IMR-90 (cell line): ENCODE results near the gene RAP1GAP. TPM values are rescaled to one million over a fixed set of nuclear protein-coding genes. Genes with fewer than 3 reads are reported as not detected.

ENCODE experiments used
- ATAC-seq: fragments of 200-7000 bp; cut with Tn5 transposase; 2 replicates; pipeline ENCODE4 v1.9.1; 2020; ENCODE audit warnings: low read depth, mild to moderate bottlenecking, moderate library complexity
- BruUV-seq: library from RNA; stranded (reverse); fragments of 400-500 nt; replicated peaks from 2 replicates; lab custom pipeline; 2021; lab: Mats Ljungman, UMichigan
- CTCF ChIA-PET: fragments of 300-600 bp; formaldehyde crosslinking; extraction: SDS; loops from one replicate; lab custom pipeline; 2021; ENCODE audit warnings: antibody characterized with exemption; lab: Yijun Ruan, JAX
- POLR2A ChIA-PET: fragments of 300-600 bp; sonication (Branson Sonifier 250); formaldehyde crosslinking; loops from one replicate; lab custom pipeline; 2022; ENCODE audit warnings: antibody characterized with exemption; ENCODE audit not compliant: unreplicated experiment; lab: Charles Lee
- DNase-seq: peaks from one replicate; pipeline ENCODE4 v3.0.0; 2013
- H2AFZ ChIP-seq: replicated peaks from 2 replicates; pipeline ENCODE3; 2013; ENCODE audit warnings: low read length, mild to moderate bottlenecking; ENCODE audit not compliant: poor library complexity
- H2AK5ac ChIP-seq: 2 replicates; pipeline ENCODE4 v1.6.1; 2013; ENCODE audit warnings: low read depth, low read length, inconsistent platforms
- H2AK9ac ChIP-seq: replicated peaks from 2 replicates; pipeline ENCODE3; 2013; ENCODE audit warnings: mild to moderate bottlenecking, low read depth, low read length, moderate library complexity; ENCODE audit not compliant: poor library complexity
- H2BK120ac ChIP-seq: 2 replicates; pipeline ENCODE4 v1.6.1; 2013; ENCODE audit warnings: low read depth, low read length, inconsistent platforms
- H2BK15ac ChIP-seq: 3 replicates; pipeline ENCODE4 v1.6.1; 2013; ENCODE audit warnings: low read depth, low read length, inconsistent platforms
- H2BK20ac ChIP-seq: 2 replicates; pipeline ENCODE4 v1.6.1; 2013; ENCODE audit warnings: low read depth, mild to moderate bottlenecking, inconsistent platforms, low read length, moderate library complexity
- H2BK5ac ChIP-seq: 2 replicates; pipeline ENCODE4 v1.6.1; 2013; ENCODE audit warnings: mild to moderate bottlenecking, low read depth, low read length, inconsistent platforms; ENCODE audit not compliant: poor library complexity, severe bottlenecking
- H3K14ac ChIP-seq: replicated peaks from 2 replicates; pipeline ENCODE4 v1.6.1; 2013; ENCODE audit warnings: low read depth, low read length, inconsistent platforms
- H3K18ac ChIP-seq: 2 replicates; pipeline ENCODE4 v1.6.1; 2013; ENCODE audit warnings: low read depth, low read length, control low read depth
- H3K23ac ChIP-seq: 2 replicates; pipeline ENCODE4 v1.6.1; 2013; ENCODE audit warnings: low read depth, low read length, inconsistent platforms
- H3K27ac ChIP-seq: 2 replicates; pipeline ENCODE4 v1.5.1; 2013; ENCODE audit warnings: mild to moderate bottlenecking, control low read depth, low read length; ENCODE audit not compliant: insufficient read depth
- H3K27me3 ChIP-seq: 2 replicates; pipeline ENCODE4 v1.6.1; 2013; ENCODE audit warnings: low read length; ENCODE audit not compliant: control insufficient read depth, insufficient read depth
- H3K36me3 ChIP-seq: 2 replicates; pipeline ENCODE4 v1.6.1; 2013; ENCODE audit warnings: low read length, mixed read lengths; ENCODE audit not compliant: control insufficient read depth, insufficient read depth
- H3K4ac ChIP-seq: 2 replicates; pipeline ENCODE4 v1.6.1; 2013; ENCODE audit warnings: low read depth, low read length, inconsistent platforms
- H3K4me1 ChIP-seq: 2 replicates; pipeline ENCODE4 v1.6.1; 2013; ENCODE audit warnings: low read length, mixed read lengths; ENCODE audit not compliant: control insufficient read depth, insufficient read depth
- H3K4me2 ChIP-seq: 2 replicates; pipeline ENCODE4 v1.6.1; 2013; ENCODE audit warnings: low read depth, mild to moderate bottlenecking, control low read depth, low read length, moderate library complexity
- H3K4me3 ChIP-seq: 2 replicates; pipeline ENCODE4 v1.5.1; 2013; ENCODE audit warnings: low read depth, mild to moderate bottlenecking, control low read depth, low read length, moderate library complexity; ENCODE audit not compliant: insufficient read depth
- H3K56ac ChIP-seq: 2 replicates; pipeline ENCODE4 v1.6.1; 2013; ENCODE audit warnings: low read length, inconsistent platforms; ENCODE audit not compliant: insufficient read depth; ENCODE audit errors: extremely low read depth
- H3K79me1 ChIP-seq, 2 experiments: 2 replicates each; pipeline ENCODE4 v1.6.1; 2013; ENCODE audit warnings: low read length in 2 of 2, inconsistent platforms in 1 of 2, low read depth in 1 of 2
- H3K9ac ChIP-seq: 2 replicates; pipeline ENCODE4 v1.6.1; 2013; ENCODE audit warnings: low read depth, low read length, control low read depth
- H3K9me1 ChIP-seq: 2 replicates; pipeline ENCODE4 v1.6.1; 2013; ENCODE audit warnings: low read length, inconsistent platforms; ENCODE audit not compliant: insufficient read depth
- H3K9me3 ChIP-seq: 2 replicates; pipeline ENCODE4 v1.6.1; 2013; ENCODE audit warnings: low read length; ENCODE audit not compliant: control insufficient read depth, insufficient read depth
- H4K20me1 ChIP-seq: 2 replicates; pipeline ENCODE4 v1.6.1; 2013; ENCODE audit warnings: low read length, inconsistent platforms; ENCODE audit not compliant: insufficient read depth
- H4K5ac ChIP-seq: 2 replicates; pipeline ENCODE4 v1.6.1; 2013; ENCODE audit warnings: mild to moderate bottlenecking, low read depth, low read length, control low read depth
- H4K8ac ChIP-seq, 2 experiments: 2 replicates each; pipeline ENCODE4 v1.6.1; 2013; ENCODE audit warnings: low read depth in 2 of 2, low read length in 2 of 2, control low read depth in 1 of 2, inconsistent platforms in 1 of 2
- H4K91ac ChIP-seq: 2 replicates; pipeline ENCODE4 v1.6.1; 2013; ENCODE audit warnings: low read depth, low read length, inconsistent platforms; ENCODE audit not compliant: insufficient read depth
- BHLHE40 ChIP-seq: fragments of 150-350 bp; IDR thresholded peaks from 2 replicates; pipeline ENCODE4 v1.6.1; 2016; ENCODE audit warnings: mild to moderate bottlenecking, low read depth, low read length
- CHD1 ChIP-seq: IDR thresholded peaks from 2 replicates; pipeline ENCODE4 v1.6.1; 2012; ENCODE audit warnings: low read depth, low read length, improper control_type of control experiment
- CTCF ChIP-seq: conservative IDR thresholded peaks from 2 replicates; pipeline ENCODE4 v1.5.1; 2012; ENCODE audit warnings: mild to moderate bottlenecking, low read depth, low read length, improper control_type of control experiment
- ELK1 ChIP-seq: fragments of 150-350 bp; IDR thresholded peaks from 2 replicates; pipeline ENCODE4 v1.6.1; 2016; ENCODE audit warnings: low read depth, mild to moderate bottlenecking, low read length, moderate library complexity, borderline replicate concordance
- FOS ChIP-seq: fragments of 150-350 bp; IDR thresholded peaks from 2 replicates; pipeline ENCODE4 v1.6.1; 2016; ENCODE audit warnings: low read depth, low read length
- MXI1 ChIP-seq: IDR thresholded peaks from 2 replicates; pipeline ENCODE4 v1.6.1; 2012; ENCODE audit warnings: low read depth, mild to moderate bottlenecking, low read length, moderate library complexity, borderline replicate concordance
- NFE2L2 ChIP-seq: fragments of 150-350 bp; IDR thresholded peaks from 2 replicates; pipeline ENCODE4 v1.6.1; 2016; ENCODE audit warnings: low read depth, mild to moderate bottlenecking, low read length
- POLR2A ChIP-seq: IDR thresholded peaks from 2 replicates; pipeline ENCODE4 v1.6.1; 2012; ENCODE audit warnings: mild to moderate bottlenecking, low read depth, low read length
- RCOR1 ChIP-seq: IDR thresholded peaks from 2 replicates; pipeline ENCODE4 v1.6.1; 2012; ENCODE audit warnings: mild to moderate bottlenecking, low read length, improper control_type of control experiment; ENCODE audit not compliant: insufficient replicate concordance
- RFX5 ChIP-seq: IDR thresholded peaks from 2 replicates; pipeline ENCODE4 v1.8.0; 2012; ENCODE audit warnings: low read depth, mild to moderate bottlenecking, low read length, moderate library complexity
- USF2 ChIP-seq: fragments of 150-350 bp; IDR thresholded peaks from 2 replicates; pipeline ENCODE4 v1.6.1; 2017; ENCODE audit warnings: mild to moderate bottlenecking, antibody characterized with exemption, low read length, low read depth
- WGBS, 2 experiments: methylation state at CpG; one replicate each; pipeline versions ENCODE4 v1.1.5 to v1.1.7; 2013; ENCODE audit warnings: missing lambda C conversion rate in 2 of 2; ENCODE audit not compliant: insufficient read length in 1 of 2; ENCODE audit errors: extremely low coverage in 2 of 2; 5-methylcytosine and 5-hydroxymethylcytosine counted together
- dilution Hi-C: fragments of 300-500 bp; cut with HindIII; formaldehyde crosslinking; loops from one replicate; pipeline ENCODE4 v1.14.3; 2018; ENCODE audit warnings: low sequenced_read_pairs; ENCODE audit not compliant: unreplicated experiment
- in situ Hi-C: fragments of 300-500 bp; cut with MboI; formaldehyde crosslinking; loops from 3 replicates; pipeline ENCODE4 v1.14.3; 2019; ENCODE audit warnings: low sequenced_read_pairs, inconsistent platforms, mixed read lengths
- intact Hi-C: fragments of 100-400 bp; cut with micrococcal nuclease; formaldehyde crosslinking; loops from 2 replicates; pipeline ENCODE4 v1.10.0; 2022
- polyA plus RNA-seq, 3 experiments: library from polyadenylated mRNA; depleted of rRNA; stranded (reverse); fragments of >200 nt; gene quantifications; 2 replicates each; pipeline ENCODE4 v1.2.3, GENCODE V29; 2012; ENCODE audit warnings: low replicate concordance in 1 of 3
- total RNA-seq: library from RNA; depleted of rRNA; stranded (reverse); fragments of >200 nt; gene quantifications from 2 replicates; pipeline ENCODE4 v1.2.3, GENCODE V29; 2012

Gene RAP1GAP
- total and polyA plus RNA-seq, 2 of the 4 experiments (the other 2 are of a cell fraction): under 0.01 to 0.10 TPM

GRCh38 chr1:21643624-21644023 lies 25.5 kb downstream of the RAP1GAP start:
- Histone ChIP-seq H2AFZ (no peak overlapping the region), H3K4me3 (no peak overlapping the region), H3K36me3 (no peaks in the 10 kb centered on the region), H3K14ac (no peak overlapping the region), H2BK5ac (no peak overlapping the region), H3K4ac (no peak overlapping the region), H2BK120ac (no peak overlapping the region), H3K4me1 (peaks cover 5% of the 10 kb centered on the region; the same call in 1 of the 2 replicates), H2BK15ac (no peak overlapping the region), H4K20me1 (0 out of 2 replicates have a peak, but pooled peaks cover 5% of the 10 kb centered on the region), H2AK5ac (no peak overlapping the region), H4K8ac (no peak overlapping the region), H3K9me1 (peaks cover 7% of the 10 kb centered on the region; the same call in 1 of the 2 replicates), H3K4me2 (no peak overlapping the region), H3K9me3 (no peaks in the 10 kb centered on the region), H3K23ac (no peak overlapping the region), H2BK20ac (no peak overlapping the region), H4K5ac (no peak overlapping the region), H3K9ac (no peak overlapping the region), H3K27me3 (peaks cover 30% of the 10 kb centered on the region), H3K79me1 (no peaks in the 10 kb centered on the region), H2AK9ac (no peak overlapping the region), H3K27ac (no peak overlapping the region), H4K91ac (no peak overlapping the region), H3K18ac (no peak overlapping the region), H3K56ac (no peak overlapping the region)
- DNase-seq (no peak), ATAC-seq (no peak)
- CTCF ChIA-PET: no interaction called here
- no CpG with 5 or more reads among the region's 5 CpGs for WGBS, 2 experiments
- dilution Hi-C loops: no loop called here
- in situ Hi-C loops: no loop called here
- BruUV-seq: no TSS peak
- POLR2A ChIA-PET: no interaction called here
- intact Hi-C loops: no loop called here
- TF ChIP-seq POLR2A: no peak
- no peak for TF ChIP-seq ELK1
- TF ChIP-seq CHD1: no peak
- TF ChIP-seq MXI1: no peak
- no peak for TF ChIP-seq NFE2L2
- TF ChIP-seq BHLHE40: no peak
- no peak for TF ChIP-seq FOS
- no peak for TF ChIP-seq CTCF
- TF ChIP-seq USF2: no peak
- TF ChIP-seq RFX5: no peak
- TF ChIP-seq RCOR1: no peak
